HUES6 (cell line): ENCODE results near the gene CENPT.
A peak's percentile ranks its signal among the peaks of the same experiment; 100 is the strongest.

Experiments used
- H3K27ac ChIP-seq: 2 replicates; pipeline ENCODE4 v1.7.0; 2013; ENCODE audit warnings: low read depth, mild to moderate bottlenecking, low read length, inconsistent platforms
- H3K27me3 ChIP-seq: 2 replicates; pipeline ENCODE4 v1.6.1; 2013; ENCODE audit warnings: low read length; ENCODE audit not compliant: control insufficient read depth, insufficient read depth
- H3K36me3 ChIP-seq: 2 replicates; pipeline ENCODE4 v1.6.1; 2013; ENCODE audit warnings: low read length; ENCODE audit not compliant: control insufficient read depth, insufficient read depth
- H3K4me1 ChIP-seq: 2 replicates; pipeline ENCODE4 v1.6.1; 2013; ENCODE audit warnings: low read length; ENCODE audit not compliant: control insufficient read depth, insufficient read depth
- H3K4me3 ChIP-seq: 2 replicates; pipeline ENCODE4 v1.5.1; 2013; ENCODE audit warnings: low read depth, low read length
- H3K9ac ChIP-seq: one replicate; pipeline ENCODE4 v1.6.1; 2013; ENCODE audit warnings: mild to moderate bottlenecking, low read length
- H3K9me3 ChIP-seq: 2 replicates; pipeline ENCODE4 v1.6.1; 2013; ENCODE audit warnings: low read depth, low read length; ENCODE audit not compliant: control insufficient read depth, insufficient read depth

Gene CENPT

GRCh38 chr16:67805718-67806427 lies 41.6 kb downstream of the CENPT start:
- H3K27me3 ChIP-seq, result no peaks in the 10 kb centered on the region
- H3K9ac ChIP-seq, result peak overlapping the region; percentile 85
- H3K9me3 ChIP-seq, result no peaks in the 10 kb centered on the region
- peak overlapping the region; percentile 97 for H3K4me3 ChIP-seq
- H3K27ac ChIP-seq, result peak overlapping the region; percentile 74
- H3K36me3 ChIP-seq, result peaks cover 20% of the 10 kb centered on the region
- H3K4me1 ChIP-seq, result no peaks in the 10 kb centered on the region

GRCh38 chr16:67804853-67805542 lies 42.5 kb downstream of the CENPT start:
- H3K4me3 ChIP-seq, result peak overlapping the region; percentile 97
- no peak overlapping the region for H3K9ac ChIP-seq
- no peak overlapping the region for H3K27ac ChIP-seq
- peaks cover 28% of the 10 kb centered on the region for H3K36me3 ChIP-seq
- H3K9me3 ChIP-seq, result no peaks in the 10 kb centered on the region
- H3K4me1 ChIP-seq, result no peaks in the 10 kb centered on the region
- no peaks in the 10 kb centered on the region for H3K27me3 ChIP-seq

- Histone ChIP-seq H3K27me3 (no peaks in the 10 kb centered on the region), H3K27ac (no peak overlapping the region), H3K36me3 (peaks cover 28% of the 10 kb centered on the region), H3K9me3 (no peaks in the 10 kb centered on the region), H3K4me3 (no peak overlapping the region), H3K4me1 (no peaks in the 10 kb centered on the region), H3K9ac (no peak overlapping the region)
These were observed 43.6 kb downstream of the CENPT start for GRCh38 chr16:67803894-67804293.

GRCh38 chr16:67801883-67802282 lies 45.6 kb downstream of the CENPT start:
- H3K4me3 ChIP-seq, result no peak overlapping the region
- no peak overlapping the region for H3K27ac ChIP-seq
- H3K9ac ChIP-seq, result no peak overlapping the region
- H3K9me3 ChIP-seq, result no peaks in the 10 kb centered on the region
- peaks cover 34% of the 10 kb centered on the region for H3K36me3 ChIP-seq
- H3K27me3 ChIP-seq, result no peaks in the 10 kb centered on the region
- no peaks in the 10 kb centered on the region for H3K4me1 ChIP-seq

- H3K4me3 ChIP-seq, result no peak overlapping the region
- H3K36me3 ChIP-seq, result peaks cover 34% of the 10 kb centered on the region
- H3K4me1 ChIP-seq, result no peaks in the 10 kb centered on the region
- H3K27ac ChIP-seq, result no peak overlapping the region
- no peaks in the 10 kb centered on the region for H3K9me3 ChIP-seq
- H3K27me3 ChIP-seq, result no peaks in the 10 kb centered on the region
- no peak overlapping the region for H3K9ac ChIP-seq
These were observed 46.3 kb downstream of the CENPT start for GRCh38 chr16:67801241-67801640.

- no peak overlapping the region for H3K9ac ChIP-seq
- peaks cover 34% of the 10 kb centered on the region for H3K36me3 ChIP-seq
- H3K4me1 ChIP-seq, result no peaks in the 10 kb centered on the region
- no peak overlapping the region for H3K4me3 ChIP-seq
- H3K27ac ChIP-seq, result no peak overlapping the region
- H3K9me3 ChIP-seq, result no peaks in the 10 kb centered on the region
- no peaks in the 10 kb centered on the region for H3K27me3 ChIP-seq
These were observed 47.1 kb downstream of the CENPT start for GRCh38 chr16:67800338-67800926.

- Histone ChIP-seq H3K9ac (no peak overlapping the region), H3K27ac (no peak overlapping the region), H3K4me1 (no peaks in the 10 kb centered on the region), H3K9me3 (no peaks in the 10 kb centered on the region), H3K27me3 (no peaks in the 10 kb centered on the region), H3K4me3 (no peak overlapping the region), H3K36me3 (peaks cover 17% of the 10 kb centered on the region)
These were observed 51.3 kb downstream of the CENPT start for GRCh38 chr16:67796099-67796718.

GRCh38 chr16:67790071-67790470 lies 57.4 kb downstream of the CENPT start:
- no peak overlapping the region for H3K9ac ChIP-seq
- no peak overlapping the region for H3K4me3 ChIP-seq
- no peaks in the 10 kb centered on the region for H3K27me3 ChIP-seq
- no peaks in the 10 kb centered on the region for H3K4me1 ChIP-seq
- no peaks in the 10 kb centered on the region for H3K36me3 ChIP-seq
- H3K9me3 ChIP-seq, result no peaks in the 10 kb centered on the region
- no peak overlapping the region for H3K27ac ChIP-seq

GRCh38 chr16:67786491-67786890 lies 61.0 kb downstream of the CENPT start:
- Histone ChIP-seq H3K27ac (no peak overlapping the region), H3K36me3 (no peaks in the 10 kb centered on the region), H3K4me3 (no peak overlapping the region), H3K9ac (no peak overlapping the region), H3K27me3 (no peaks in the 10 kb centered on the region), H3K9me3 (no peaks in the 10 kb centered on the region), H3K4me1 (no peaks in the 10 kb centered on the region)

GRCh38 chr16:67783353-67783725 lies 64.2 kb downstream of the CENPT start:
- no peaks in the 10 kb centered on the region for H3K9me3 ChIP-seq
- H3K4me1 ChIP-seq, result no peaks in the 10 kb centered on the region; the same call in 1 of the 2 replicates
- H3K36me3 ChIP-seq, result no peaks in the 10 kb centered on the region
- no peak overlapping the region for H3K9ac ChIP-seq
- no peak overlapping the region for H3K27ac ChIP-seq
- H3K4me3 ChIP-seq, result no peak overlapping the region
- H3K27me3 ChIP-seq, result no peaks in the 10 kb centered on the region
